ENCODE results near the gene HDAC1. TPM values are rescaled to one million over a fixed set of nuclear protein-coding genes. Genes with fewer than 3 reads are reported as not detected.
A peak's percentile ranks its signal among the peaks of the same experiment; 100 is the strongest.

HDAC1 gene
- total and polyA plus RNA-seq, 2 of the 13 experiments (the other 11 are each of a cell fraction or from before 2014, with no cell fraction given) = 93.5 to 189 TPM

- TF ChIP-seq REXO4 (CRISPR knock-in tag; IDR thresholded peaks at IDR 0.05; ENCODE audit: borderline replicate concordance) (no peak), KDM1A (CRISPR knock-in tag; IDR thresholded peaks at IDR 0.05) (peak; percentile 62; the same call in 1 of the 2 replicates), ZIK1 (CRISPR knock-in tag; IDR thresholded peaks at IDR 0.05; ENCODE audit: borderline replicate concordance, low read depth) (no peak), ZNF207 (IDR thresholded peaks at IDR 0.05; ENCODE audit: borderline replicate concordance) (no peak), SP4 (CRISPR knock-in tag; IDR thresholded peaks at IDR 0.05) (no peak), SMAD3 (CRISPR knock-in tag; IDR thresholded peaks at IDR 0.05) (peak; percentile 53; the same call in 1 of the 2 replicates), RBAK (CRISPR knock-in tag; IDR thresholded peaks at IDR 0.05) (0 out of 2 replicates have a peak, but pooled peaks have one; percentile 30), NR2C2 (CRISPR knock-in tag; IDR thresholded peaks at IDR 0.05; ENCODE audit: borderline replicate concordance) (peak; percentile 27; the same call in 1 of the 2 replicates), ZZZ3 (CRISPR knock-in tag; IDR thresholded peaks at IDR 0.05; ENCODE audit: borderline replicate concordance) (no peak), GRHL1 (CRISPR knock-in tag; conservative IDR thresholded peaks at IDR 0.05) (no peak), ZNF547 (CRISPR knock-in tag; IDR thresholded peaks at IDR 0.05) (no peak), ZFP36L1 (CRISPR knock-in tag; IDR thresholded peaks at IDR 0.05) (no peak), BCL3 (CRISPR knock-in tag; IDR thresholded peaks at IDR 0.05) (peak; percentile 67; the same call in 1 of the 2 replicates), ZBTB38 (CRISPR knock-in tag; IDR thresholded peaks at IDR 0.05) (peak; percentile 44; the same call in 1 of the 2 replicates), TBP (CRISPR knock-in tag; IDR thresholded peaks at IDR 0.05) (no peak), MED8 (CRISPR knock-in tag; IDR thresholded peaks at IDR 0.05; ENCODE audit: insufficient replicate concordance) (peak; percentile 69), LRRFIP1 (CRISPR knock-in tag; conservative IDR thresholded peaks at IDR 0.05) (no peak), GABPB1 (CRISPR knock-in tag; IDR thresholded peaks at IDR 0.05) (peak; percentile 71), POLR2G (IDR thresholded peaks at IDR 0.05; ENCODE audit: low read depth, low read length) (0 out of 2 replicates have a peak, but pooled peaks have one; percentile 42), ZNF75D (CRISPR knock-in tag; IDR thresholded peaks at IDR 0.05; ENCODE audit: borderline replicate concordance) (no peak), BRCA1 (CRISPR knock-in tag; IDR thresholded peaks at IDR 0.05) (no peak), SRSF9 (IDR thresholded peaks at IDR 0.05; ENCODE audit: borderline replicate concordance, insufficient read depth, low read depth, low read length, poor library complexity, severe bottlenecking) (no peak), HIVEP1 (CRISPR knock-in tag; IDR thresholded peaks at IDR 0.05) (no peak), HNRNPLL (IDR thresholded peaks at IDR 0.05; ENCODE audit: low read depth, low read length, poor library complexity, severe bottlenecking) (no peak), RAD51 (IDR thresholded peaks at IDR 0.05; ENCODE audit: borderline replicate concordance) (no peak), ZNF768 (CRISPR knock-in tag; IDR thresholded peaks at IDR 0.05) (peak; percentile 96)
These were observed 29.9 kb downstream of the HDAC1 start (continued) for GRCh38 chr1:32321712-32322291.

Data from HepG2 (cell line).